Measurements from ENCODE around the gene ZNF273.
"Not testable (repeated sequence)": the region's sequence is repeated elsewhere in the genome, so short reads cannot be mapped to it uniquely, and the experiment has no call there.

ZNF273 gene

DNA sequence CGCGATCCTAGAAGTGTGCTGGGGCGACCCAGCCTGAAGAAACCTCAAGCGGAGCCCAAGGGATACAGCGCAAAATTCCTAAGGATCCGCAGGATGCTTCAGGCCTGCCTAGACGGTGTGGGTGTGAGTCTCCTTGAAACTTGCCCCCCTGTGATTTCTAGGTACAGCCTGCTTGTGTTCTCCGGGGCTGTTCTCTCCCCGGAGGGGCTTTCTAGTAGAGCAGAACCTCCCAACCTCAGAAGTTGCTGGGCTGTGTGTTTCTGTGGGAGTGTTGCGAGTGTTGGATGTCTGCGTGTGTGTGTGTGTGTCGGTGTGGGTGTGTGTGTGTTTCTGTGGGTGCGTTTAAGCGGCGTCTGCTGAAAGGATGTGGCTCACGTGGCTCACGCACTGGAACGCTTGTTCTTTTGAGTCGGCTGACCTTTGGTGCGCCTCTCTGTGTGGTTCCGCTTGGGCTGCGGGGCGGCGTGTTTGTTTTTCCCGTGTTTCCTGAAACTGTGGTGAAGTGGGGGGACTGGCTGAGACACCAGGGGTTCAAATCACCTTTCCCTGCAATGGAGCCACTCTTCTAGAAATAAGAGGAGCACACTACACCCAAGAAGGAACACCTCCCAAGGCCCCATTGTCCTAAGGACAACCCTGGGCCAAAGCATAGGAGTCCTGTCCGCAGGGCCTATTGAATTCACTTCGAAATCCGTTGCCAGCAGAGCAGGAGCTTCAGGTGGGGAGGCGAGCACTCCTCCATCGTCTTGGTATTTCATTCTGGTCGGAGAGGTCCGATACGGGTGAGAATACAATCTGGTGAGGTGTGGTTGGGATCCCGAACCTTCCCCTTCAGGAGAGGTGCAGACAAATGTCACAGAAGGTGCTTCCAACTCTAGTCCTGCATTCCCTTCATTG is 25.1 kb upstream of the ZNF273 start:
- no peak for DNase-seq

DNA sequence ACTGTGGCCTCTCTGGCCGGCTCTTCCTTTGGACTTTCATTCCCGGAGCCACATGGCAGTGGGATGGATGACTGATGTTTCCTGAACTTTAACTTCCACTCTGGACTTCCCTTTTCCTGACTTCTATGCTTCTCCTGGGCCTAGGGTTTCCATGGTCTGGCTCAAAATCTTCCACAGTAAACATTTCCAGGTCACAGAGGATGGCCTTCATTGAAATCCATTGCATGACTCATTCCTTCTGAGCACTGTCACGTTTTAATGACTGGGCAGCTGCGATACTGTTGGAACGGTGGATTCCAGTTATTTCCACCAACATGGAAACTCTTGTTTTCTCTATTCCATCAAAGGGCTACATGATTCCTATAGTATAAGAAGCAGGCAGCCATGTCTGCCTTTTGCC is 24.4 kb upstream of the ZNF273 start:
- DNase-seq = no peak

DNA sequence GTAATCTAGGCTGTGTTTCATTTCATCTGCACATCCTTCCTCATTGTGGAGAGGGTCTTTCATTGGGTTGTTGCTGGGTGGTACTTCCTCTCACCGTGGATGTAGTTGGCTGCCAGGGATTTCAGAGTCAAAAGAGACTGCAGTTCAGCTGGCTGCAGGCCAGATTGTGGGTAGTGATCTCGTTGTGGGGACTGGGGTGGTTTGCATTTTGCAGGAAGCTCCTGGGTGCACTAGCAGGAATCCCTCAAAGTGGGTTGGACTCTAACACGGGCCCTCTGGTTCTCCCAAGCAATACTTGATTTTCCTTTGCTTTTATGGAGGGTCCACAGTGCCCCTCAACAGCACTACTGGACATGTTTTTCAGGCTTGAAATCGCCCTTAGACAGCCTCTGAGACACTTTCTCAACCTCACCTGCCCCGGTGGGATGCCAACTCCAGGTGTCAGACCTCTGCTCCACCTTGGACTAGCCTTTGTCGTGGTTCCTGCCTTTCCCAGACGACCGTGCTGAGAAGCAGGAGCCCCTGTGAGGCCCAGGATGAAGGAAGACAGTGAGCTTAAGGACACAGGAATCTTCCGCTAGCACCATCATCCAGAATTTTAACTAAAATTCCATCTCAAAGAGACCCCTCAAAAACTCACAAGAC is 23.9 kb upstream of the ZNF273 start:
- DNase-seq = no peak

DNA sequence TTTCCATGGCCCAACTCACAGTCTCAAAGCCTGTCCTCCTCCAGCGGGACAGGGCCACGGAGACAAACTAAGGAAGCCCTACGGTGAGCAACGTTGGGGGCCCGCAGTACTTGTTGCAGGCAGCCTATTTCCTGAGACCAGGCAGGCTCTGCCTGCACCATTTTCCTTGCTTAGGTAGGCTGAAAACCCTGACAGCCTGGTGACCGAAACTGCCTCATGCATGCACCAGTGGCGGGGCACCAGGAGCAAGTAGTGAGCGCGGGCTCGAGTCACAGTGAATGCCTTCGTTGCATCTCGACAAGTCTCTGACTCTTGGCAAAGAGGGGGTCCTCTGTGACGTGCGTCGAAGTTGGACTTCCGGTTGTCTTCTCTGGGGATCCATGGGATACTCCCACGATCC is 23.3 kb upstream of the ZNF273 start:
- DNase-seq = no peak

DNA sequence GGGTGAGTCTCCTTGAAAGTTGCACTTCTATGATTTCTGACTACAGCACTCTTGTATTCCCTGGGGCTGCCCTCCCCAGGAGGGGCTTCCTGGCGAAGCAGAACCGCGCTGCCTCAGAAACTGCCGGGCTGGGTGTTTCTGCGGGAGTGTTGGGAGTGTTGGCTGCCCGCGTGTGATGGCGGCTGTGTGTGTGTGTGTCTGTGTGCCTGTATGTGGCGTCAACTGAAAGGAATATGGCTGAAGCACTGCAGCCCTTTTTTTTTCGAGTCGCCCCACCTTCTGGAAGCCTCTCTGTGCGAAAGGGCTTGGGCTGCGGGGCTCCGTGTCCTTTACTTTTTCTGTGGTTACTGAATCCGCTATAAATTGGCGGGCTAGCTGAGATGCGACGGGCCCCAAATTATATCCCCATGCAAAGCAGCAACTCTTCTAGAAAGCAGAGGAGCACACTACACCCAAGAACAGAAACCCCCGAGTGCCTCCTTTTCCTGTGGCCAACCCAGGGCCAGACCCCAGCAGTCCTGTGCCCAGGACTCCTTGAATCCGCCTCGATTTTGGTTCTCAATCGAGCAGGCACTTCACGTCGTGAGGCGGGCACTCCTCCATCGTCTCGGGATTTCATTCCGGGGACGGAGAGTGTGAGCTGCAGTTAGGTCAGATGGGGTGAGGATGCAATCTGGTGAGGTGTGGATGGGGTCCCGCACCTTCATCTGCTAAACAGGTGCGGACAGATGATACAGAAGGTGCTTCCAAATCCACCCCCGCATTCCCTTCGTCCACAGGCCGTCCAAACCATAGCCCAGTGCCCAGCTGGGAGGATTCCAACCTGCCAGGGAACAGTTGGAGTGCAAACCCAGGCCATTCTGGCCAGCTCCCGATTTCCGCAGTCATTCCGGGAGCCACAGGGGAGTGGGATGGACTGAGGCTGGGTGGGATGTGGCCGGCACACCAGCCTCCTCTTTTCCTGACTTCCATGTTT is 22.5 kb upstream of the ZNF273 start:
- DNase-seq = no peak

DNA sequence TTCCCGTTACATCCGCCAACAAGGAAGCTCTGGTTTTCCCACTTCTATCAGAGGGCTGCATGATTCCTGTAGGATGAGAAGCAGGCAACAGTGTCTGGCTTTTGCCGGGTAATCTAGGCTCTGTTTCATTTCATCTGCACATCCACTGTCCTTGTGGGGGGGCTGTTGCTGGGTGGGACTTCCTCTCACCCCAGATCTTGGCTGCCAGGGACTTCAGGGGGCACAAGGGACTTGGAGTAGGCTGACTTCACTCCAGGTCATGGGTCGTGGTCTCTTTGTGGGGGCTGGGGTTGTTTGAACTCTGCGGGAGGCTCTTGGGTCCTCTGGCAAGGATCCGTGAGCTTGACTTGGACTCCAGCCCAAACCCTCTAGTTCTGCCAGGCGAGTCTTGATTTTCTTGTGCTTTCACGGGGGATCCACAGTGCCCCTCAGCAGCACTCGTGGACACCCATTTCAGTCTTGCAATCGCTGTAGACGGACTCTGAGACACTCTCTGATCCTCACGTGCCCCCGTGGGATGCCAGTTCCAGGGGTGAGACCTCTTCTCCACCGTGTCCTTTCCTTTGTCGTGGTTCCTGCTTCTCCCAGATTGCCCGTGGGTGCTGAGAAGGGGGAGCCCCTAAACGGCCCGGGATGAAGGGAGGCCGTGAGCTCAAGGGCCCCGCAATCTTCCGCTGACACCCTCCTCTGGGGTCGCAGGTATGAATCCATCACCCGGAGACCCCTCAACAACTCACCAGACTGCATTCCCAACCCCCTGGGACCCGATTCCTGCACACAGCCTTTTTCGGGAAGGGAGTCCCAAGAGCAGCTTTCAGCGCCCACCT is 21.4 kb upstream of the ZNF273 start:
- no peak for DNase-seq

DNA sequence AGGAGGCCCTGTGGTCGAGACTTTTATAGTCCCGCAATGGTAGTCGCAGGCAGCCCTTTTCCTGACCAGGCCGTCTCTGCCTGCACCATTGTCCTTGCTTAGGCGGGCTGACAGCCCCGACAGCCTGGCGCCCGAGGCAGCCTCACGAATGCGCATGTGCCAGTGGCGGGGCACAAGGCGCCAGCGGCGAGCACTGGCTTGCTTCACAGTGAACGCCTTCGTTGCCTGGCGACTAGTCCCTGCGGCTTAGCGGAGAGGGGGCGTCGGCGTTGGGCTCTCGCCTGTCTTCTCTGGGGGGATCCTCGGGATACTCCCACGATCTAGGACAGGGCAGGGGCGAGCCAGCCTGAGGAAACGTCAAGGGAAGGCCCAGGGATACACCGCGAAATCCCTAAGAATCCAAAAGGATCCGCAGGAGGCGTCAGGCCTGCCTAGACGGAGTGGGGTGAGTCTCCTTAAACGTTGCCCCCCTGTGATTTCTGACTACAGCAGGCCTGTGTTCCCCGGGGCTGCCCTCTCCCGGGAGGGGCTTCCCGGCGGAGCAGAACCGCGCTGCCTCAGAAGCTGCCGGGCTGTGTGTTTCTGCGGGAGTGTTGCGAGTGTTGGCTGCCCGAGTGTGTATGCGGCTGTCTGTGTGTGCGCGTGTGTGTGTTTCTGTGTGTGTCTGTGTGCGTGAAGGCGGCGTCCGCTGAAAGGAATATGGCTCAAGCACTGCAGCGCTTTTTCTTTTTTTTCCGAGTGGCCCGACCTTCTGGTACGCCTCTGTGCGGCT is 20.5 kb upstream of the ZNF273 start:
- DNase-seq = peak; percentile 9 to 73

DNA sequence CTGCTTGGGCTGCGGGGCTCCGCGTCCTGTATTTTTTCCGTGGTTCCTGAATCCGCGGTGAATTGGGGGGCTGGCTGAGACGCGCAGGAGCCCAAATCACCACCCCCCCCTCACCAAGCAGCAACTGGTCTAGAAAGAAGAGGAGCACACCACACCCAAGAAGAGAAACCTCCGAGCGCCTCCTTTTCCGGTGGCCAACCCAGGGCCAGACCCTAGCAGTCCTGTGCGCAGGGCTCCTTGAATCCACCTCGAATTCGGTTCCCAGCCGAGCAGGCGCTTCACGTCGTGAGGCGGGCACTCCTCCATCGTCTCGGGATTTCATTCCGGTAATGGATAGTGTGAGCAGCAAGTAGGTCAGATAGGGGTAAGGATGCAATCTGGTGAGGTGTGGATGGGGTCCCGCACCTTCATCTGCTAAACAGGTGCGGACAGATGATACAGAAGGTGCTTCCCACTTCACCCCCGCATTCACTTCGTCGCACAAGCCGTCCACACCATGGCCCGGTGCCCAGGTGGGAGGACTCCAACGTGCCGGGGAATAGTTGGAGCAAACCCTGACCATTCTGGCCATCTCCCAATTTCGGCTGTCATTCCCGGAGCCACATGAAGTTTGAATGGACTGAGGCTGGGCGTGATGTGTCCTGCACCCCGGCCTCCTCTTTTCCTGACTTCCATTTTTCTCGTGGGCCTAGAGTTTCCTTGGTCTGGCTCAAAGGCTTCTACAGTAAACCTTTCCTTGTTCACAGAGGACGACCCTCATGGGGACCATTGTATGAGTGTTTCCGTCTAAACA is 19.8 kb upstream of the ZNF273 start:
- no peak for DNase-seq

DNA sequence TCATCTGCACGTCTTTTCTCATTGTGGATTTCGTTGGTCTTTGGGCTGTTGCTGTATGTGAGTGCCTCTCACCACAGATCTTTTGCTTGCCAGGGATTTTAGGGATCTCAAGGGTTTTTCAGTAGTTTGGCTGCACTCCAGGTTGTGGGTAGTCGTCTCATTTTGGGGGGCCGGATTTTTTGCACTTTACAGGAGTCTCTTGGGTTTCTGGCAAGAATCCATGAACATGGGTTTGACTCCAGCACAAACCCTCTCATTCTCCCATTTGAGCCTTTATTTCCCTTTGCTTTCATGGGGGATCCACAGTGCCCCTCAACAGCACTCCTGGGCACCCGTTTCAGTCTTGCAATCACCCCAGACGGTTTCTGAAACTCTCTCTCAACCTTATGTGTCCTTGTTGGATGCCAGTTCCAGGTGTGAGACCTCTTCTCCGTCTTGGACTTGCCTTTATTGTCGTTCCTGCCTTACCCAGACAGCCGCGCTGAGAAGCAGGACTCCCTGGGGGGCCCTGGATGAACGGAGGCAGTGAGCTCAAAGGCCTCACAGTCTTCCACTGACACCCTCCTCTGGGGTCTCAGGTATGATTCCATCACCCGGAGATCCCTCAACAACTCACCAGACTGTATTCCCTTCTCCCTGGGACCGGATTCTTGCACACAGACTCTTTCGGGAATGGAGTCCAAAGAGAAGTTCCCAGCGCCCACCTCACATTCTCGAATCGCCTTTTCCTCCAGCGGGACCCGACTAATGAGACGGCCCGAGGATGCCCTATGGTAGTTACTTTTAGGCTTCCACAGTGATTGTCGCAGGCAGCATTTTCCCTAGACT is 18.8 kb upstream of the ZNF273 start:
- DNase-seq = no peak

DNA sequence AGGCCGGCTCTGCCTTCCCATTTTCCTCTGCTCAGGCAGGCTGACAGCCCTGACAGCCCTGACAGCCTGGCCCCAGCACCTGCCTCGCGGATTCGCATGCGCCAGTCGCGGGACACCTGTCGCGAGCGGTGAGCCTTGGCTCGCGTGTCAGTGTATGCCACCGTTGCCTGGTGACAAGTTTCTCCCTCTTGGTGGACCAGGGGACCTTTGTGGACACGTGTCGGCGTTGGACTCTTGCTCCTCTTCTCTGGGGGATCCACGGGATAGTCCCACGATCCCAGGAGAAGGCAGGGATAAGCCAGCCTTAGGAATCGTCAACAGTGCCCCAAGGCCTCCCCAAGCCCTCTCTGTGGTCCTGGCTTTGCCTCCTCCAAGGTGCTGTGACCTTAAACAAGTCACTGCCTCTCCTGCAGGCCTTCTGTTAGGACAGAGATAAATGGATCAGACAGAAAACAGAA is 18.1 kb upstream of the ZNF273 start:
- DNase-seq = no peak

DNA sequence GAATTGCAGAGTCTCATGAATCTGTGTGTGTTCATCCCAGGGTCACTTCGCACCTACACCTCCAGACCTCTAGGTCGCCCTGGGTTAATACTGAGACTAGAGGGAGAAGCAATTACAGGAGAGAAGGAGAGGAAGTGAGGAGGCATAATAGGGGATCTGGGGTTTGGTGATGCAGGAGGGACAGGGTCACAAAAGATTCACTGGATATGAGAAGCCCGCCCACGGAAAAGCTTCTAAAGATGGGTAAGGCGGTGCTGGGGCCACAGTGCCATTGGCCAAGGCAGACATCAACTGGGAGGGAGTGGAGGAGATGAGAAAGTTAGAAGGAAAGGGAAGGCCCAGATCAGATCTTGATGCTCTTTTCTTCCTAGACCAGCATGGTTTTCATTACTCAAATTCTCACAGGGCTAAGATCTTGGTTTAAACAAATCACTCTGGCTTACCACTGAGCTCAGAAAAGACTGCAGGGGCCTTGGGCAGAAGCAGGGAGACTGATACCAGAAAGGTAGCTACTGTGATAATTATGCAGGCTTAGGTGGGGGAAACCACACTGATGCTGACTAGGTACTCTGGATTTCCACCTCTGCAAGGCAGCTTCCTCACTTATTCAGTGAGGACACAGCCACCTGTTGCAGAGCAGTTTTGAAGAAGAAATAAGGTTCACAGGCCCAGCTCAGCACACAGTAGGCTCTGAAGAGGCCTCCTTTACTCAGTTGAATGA is 17.4 kb upstream of the ZNF273 start:
- DNase-seq = no peak

DNA sequence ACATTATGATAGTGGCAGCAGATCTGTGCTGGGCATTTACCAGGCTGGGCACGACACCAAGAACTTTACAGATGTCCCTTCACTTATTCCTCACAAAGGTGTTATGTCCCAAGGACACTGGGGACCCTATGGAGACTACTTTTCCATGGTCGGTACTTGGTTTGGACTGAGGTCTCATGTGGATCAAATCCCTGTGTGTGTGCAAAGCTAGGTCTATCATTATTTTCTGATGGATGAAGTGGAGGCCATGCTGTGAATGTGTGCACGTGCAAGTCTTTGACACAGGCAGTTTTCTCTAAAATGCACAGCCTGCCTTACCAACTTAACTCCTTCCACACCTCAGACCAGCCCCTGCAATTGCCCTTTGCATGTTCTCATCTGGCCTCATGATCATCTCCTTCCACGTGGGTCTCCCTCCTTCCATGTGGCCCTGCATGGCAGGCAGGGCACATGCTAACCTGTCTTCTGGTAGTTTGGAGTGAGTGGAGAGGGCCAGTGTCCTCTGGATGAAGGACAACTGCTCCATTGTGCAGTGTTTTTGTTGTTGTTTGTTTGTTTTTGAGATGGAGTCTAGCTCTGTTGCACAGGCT is 16.0 kb upstream of the ZNF273 start:
- no peak for DNase-seq

DNA sequence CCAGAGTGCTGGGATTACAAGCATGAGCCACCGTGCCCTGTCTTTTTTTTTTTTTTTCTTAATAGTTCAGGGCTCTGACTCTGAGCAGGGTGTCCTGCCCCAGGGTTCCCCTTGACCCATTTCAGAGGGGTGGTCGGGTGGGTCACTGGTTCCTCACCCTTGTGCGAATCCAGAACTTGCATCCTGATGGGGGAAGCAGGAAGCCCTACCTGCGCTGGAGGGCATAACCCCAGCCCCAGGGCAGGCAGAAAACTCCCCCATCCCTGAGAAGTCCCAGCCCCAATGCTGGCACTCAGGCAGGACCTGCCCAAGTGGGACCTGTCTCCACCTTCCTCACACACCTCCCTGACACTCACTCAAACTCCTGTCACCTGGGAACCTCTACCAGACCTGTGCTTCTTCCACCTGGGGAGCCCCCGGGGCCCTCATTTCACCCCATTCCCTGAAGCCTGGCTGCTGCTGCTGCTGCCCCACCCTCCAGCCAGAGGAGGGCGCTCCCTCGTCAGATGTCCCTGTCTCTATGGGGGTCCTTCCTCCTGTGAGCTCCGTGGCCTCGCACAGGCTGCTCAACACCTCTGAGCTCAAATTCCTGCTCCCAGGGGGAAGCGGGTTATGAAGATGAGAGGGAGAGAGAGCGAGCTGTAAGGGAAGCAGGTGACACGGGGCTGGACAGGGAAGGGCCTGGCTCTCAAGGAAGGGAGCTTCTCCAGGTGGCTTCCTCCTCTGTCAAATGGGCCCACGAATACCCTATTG is 15.1 kb upstream of the ZNF273 start:
- DNase-seq = peak in 1 of 2 donors; percentile 27

DNA sequence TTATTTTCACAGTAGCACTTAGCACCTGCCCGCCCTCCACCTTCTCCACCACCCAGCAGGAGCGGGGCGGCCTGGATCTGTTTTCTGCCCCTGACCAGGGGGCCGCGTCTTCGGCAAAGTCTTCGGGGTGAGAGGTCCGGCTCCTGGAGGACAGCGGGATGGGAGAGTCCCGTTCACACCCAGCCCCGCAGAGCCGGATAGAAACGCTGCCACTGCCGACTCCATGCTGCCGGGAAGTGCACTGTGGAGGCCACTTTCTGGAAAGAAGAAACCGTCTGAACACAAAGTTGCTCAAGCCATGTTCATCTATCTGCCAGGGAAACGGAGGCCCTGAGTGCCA is 14.5 kb upstream of the ZNF273 start:
- no peak for DNase-seq

DNA sequence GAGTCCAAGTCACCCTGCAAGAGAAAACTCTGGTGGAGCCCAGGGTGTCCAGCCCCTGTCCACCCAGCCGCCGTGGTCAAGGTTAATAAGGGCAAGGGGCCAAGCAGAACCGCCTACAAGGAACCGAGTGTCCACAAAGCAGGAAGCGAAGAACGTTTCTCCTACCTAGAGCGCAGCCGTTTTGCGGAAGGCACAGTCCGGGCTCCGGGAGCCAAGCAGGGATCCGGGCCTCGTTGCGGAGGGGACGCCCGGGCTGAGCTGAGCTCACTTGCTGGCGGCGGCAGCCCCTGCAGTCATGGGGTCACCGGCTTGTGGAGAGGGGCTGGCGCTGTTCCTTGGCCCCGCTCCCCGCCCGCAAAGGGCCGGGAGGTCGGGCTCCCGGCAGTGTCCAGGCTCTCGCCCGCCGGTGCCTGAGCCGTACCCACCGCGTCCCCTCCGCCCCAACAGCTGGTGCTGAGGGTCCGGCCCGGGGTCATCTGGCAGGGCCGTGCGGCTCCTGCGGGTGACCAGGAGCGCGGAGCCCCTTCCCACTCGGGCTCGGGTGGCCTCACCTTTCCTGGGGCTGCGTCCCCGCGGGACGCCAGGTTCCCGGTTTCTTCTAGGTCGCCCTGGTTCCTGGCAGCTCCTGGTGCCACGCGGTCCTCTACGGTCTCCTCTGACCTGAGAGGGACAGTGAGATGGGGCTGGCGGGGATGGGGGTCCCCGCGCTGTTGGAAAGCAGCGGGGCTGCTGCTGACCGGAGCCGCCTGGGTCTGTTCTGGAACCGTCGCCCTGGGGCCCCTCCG is 14.0 kb upstream of the ZNF273 start:
- DNase-seq = peak in 1 of 2 donors; percentile 17

DNA sequence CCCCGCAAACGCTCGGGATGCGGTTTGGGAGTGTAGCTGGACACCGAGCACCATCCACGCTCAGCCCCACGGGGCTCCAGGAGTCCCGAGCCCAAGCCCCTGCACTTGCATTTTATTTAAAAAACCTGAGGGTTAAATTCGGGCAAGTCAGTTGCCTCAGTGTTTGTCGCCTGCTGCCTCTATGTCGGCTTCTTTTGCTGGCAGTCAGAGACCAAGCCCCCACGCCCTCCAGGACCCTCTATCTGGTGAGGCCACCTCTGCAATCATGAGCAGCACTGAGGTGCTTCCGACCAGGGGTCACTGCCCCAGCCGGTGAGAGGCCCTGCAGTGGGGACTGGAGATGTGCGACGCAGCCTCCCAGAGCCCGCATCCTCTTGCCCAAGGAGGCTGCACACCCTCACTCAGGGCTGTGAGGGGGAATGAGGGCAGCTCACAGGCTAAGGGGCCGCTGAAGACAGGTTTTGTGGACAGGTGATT is 13.3 kb upstream of the ZNF273 start:
- DNase-seq = no peak

DNA sequence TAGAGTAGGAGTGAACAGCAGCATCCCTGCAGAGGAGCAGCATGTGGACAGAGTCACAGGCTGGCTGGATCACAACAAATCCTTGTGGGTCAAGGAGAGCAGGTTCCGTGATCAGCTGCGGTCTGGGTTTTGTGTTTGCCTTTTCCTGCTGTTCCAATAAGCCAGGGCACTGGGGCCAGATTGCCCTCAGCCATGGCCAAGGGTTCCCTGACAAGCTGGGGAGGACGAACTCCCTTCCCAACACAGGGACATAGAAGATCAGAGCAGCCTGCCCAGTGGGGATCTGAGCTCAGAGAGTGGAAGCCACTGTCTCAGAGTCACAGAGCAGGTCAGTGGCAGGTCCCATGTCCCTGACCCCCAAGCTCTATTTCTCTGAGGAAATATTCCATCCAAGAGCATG is 12.8 kb upstream of the ZNF273 start:
- DNase-seq = not testable (repeated sequence)
